GM18520 (cell line): ENCODE data around the gene ANKRD22.

Experiments
- ATAC-seq: cut with Tn5 transposase; IDR thresholded peaks from one replicate; pipeline ENCODE4 v1.9.1; 2021; ENCODE audit not compliant: unreplicated experiment

ANKRD22 gene

DNA sequence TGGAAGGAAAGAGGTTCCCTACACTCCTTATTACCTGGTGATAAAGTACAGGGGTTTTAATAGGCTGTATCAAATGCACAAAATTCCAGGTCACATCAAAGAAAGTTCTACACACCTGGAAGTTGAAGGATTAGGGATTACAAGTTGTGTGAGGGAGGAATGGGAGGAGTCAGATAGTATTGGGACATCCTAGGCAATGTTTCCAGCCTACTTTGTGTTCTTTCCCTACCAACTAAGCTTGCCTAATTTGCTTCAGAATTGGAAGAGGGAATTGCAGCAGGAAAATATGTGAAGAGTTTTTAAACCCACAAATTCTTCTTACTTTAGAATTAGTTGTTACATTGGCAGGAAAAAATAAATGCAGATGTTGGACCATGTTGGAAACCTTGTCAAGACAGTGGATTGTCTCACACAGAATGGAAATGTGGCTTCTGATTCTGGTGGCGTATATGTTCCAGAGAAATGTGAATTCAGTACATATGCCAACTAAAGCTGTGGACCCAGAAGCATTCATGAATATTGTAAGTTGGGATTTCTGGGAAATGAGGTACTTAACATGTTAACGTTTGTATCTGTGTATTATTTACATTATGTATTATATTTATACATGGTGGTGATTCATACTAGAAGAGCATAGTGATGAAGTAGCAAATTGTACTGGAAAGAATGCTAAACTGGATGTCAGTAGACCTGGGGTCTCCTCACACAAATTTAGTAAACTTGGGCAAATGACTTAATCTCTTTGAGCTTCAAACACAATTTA is 48.9 kb downstream of the ANKRD22 start, which contains the start of gene LIPM:
TSS of gene LIPM (plus strand) at position 208 of the 763 bp plus-strand sequence. CDS start at position 375, 167 bp downstream.
- no peak for ATAC-seq

DNA sequence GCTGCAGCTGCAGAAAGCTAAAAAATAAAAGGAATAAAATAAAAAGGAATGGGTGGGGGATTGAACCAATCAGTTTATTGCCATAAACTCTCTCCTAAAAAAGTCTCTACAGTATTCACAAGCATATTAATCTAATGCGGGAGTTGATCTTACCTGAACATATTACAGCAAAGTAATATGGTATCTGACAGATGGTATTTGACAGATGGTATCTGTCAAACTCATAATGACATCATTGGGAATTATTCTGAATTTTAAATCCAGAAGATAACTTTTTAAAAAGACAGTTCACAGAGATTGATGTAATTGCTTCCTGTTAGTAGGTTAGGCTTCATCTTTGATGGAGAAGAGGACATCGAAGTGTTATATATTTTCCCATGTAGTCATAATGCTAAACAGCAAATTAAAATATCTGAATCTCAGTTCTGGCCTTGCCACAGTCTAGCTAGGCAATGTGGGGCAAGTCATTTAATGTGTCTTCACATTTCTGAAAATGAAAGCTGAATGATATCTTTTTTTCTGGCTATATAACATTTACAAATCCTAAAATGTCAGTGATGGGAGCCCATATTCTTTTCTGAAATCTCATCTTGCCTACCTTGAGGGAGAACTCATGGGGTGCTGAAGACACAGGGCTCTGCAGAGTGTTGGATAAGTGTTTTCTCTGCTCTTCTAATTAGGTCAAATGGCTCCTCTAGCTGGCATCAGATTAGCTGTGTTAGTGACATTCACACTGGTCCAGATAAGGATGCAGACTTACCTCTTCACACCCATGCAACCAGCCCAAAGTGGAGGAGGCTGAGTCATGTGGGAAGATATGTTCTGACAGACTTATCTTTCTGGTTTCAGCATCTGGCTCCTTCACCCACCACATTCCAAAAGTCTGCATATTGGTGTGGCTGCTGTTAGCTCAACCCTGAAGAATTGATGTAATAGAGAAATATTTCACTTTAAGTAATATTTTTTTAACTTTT is 51.2 kb downstream of the ANKRD22 start:
- no peak for ATAC-seq

DNA sequence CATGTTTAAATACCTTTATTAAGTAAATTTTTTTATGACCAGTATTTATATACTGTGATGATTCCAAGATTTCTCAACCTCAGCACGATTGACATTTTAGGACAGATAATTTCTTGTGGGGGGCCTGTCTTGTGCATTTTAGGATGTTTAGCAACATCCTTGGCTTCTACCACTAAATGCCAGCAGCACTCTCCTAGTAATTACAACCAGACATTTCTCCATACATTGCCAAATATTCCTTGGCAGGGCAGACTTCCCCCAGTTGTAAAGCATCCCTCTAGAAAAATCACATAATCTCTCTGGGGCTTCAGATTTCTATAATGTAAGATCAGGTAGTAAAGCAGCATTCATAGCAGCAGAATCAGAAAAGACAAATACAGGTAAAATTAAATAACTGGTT is 56.9 kb downstream of the ANKRD22 start:
- no peak for ATAC-seq

DNA sequence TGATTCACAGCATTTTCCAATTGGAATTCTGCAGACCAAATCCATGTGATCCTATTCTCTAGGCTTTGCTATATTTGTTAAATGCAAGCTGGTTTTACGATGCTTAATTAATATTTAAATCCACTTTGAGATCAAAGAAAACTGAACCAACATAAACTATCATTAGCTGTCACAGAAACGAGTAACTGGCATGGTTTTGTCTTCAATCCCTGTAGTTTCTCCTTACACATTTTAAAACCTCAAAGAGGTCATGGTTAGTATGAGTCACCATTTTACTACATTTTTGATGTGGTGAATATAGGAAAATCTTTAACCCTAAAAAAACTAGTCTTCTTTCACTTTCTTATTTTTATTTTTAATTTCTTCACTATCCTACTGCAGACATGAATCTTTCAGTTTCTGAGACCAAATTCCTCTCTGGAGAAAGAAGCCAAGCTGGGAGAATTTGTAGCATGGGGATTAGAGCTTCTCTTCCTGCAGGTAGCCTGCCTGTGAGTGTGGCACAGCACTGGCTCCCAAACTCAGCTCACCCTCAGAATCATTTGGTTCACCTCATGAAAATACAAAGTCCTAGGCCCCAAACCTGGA is 57.8 kb downstream of the ANKRD22 start:
- ATAC-seq: no peak

DNA sequence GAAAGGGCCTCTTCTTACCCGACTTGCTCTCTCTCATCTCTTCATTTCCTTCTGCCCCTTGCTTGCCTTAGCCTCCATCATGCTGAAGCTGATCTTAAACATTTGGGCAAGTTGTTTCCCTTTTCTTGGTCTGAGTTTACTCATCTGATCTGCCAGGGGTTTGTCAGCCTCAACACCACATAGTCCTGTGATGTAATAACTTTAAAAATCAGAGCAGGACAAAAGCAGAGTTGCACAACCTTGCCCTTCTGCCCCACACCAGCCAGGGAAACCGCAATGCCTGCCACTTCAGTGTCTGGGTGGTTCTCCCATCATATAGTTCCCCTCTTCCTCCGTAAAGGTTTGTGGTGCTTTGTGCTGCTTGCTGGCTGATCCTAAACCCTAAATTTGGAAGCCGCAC is 59.0 kb downstream of the ANKRD22 start:
- no peak for ATAC-seq

DNA sequence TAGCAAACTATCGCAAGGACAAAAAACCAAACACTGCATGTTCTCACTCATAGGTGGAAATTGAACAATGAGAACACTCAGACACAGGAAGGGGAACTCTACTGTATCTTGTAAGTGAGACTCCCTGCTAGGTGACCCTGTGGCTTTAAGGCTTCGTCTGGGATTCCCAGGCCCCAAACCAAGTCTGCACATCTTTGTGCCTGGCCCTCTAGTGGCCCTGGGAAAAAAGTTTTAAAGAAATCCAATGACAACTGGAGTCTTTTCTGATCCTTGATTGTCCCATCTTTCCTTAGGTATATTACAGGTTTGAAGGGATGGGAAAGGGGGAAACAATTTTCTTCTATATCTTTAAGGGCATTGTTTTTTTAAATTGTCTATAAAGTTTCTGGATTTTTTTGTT is 59.7 kb downstream of the ANKRD22 start:
- no peak for ATAC-seq

DNA sequence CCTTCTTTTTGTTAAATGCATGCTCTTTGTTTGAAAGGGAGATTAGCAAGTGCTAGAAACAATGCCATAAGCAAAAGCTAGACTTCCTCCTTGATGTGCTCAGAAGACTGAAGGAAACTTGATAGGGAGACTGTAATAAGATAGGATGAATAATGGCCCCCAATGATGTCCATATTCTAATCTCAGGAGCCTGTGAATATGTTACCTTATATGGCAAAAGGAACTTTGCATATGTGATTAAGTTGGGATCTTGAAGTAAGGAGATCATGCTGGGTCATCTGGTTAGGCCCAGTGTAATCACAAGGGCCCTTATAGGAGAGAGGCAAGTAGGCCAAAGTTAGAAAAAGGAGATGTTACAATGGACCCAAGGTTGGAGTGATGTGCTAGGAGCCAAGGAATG is 62.7 kb downstream of the ANKRD22 start:
- no peak for ATAC-seq

DNA sequence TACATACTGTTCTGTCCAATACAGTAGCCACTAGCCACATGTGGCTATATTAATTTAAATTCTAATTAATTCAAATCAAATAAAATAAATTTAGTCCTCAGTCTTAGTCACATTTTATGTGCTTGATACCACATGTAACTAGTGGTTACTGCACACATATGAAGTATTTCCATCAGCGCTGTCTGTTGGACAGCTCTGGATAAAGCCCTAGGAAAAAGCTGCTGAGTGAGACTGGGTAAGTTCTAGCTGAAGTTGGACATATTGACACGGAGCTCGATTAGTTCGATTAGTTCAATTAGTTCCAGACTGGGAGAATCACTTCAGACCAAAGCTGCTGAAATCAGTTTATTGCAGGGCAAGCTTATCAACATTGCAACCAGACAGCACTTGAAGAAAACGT is 64.2 kb downstream of the ANKRD22 start:
- ATAC-seq: no peak

DNA sequence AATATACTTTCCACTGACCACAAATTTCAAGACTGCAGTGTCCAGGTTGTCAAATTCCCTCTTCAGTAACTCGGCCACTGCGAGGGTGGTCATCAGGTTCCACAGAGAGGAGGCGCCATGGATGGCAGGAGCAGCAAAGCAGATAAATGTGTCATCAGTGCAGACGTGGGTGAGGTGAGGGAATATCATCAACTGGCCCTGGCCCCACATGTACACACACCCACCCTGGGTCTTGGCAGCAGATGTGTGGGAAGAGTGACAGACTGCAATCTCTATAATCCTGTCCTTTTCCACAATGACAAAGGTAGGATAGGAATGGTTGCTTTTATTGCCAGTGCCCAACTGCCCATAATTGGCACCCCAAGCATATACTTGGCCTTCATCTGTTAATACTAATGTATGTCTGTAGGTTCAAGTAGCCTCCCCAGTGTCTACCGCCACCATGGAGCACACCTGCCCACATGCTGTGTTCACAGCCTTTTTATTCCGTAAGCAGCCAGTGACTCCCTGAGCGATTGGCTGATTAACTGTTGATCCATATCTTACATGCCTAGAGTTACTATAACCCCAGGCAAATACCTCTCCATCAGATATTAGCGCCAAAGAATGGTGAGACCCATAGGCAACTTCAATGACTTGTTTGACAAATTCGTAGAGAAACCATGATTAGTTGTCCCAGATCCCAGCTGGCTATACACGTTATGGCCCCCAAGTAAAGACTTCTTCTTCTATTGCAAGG is 65.4 kb downstream of the ANKRD22 start:
- no peak for ATAC-seq

DNA sequence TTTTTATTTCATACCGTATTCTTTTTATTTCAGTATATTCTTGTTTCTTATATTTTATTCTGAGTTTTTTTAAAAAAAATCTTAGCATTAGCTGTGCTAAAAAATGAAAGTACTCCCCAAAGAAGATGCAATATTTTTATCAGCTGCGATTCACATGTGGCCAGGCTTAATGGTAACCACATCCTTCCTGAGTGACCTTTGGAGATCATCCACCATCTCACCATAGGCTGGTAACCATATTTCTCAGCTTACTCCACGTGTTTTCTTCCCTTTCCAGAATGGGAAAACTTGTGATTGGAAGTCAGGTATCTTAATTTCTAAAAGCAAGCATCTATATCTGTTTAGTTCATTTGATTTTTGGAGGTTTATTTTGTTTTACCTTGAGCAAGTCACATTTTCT is 67.9 kb downstream of the ANKRD22 start:
- ATAC-seq: no peak

DNA sequence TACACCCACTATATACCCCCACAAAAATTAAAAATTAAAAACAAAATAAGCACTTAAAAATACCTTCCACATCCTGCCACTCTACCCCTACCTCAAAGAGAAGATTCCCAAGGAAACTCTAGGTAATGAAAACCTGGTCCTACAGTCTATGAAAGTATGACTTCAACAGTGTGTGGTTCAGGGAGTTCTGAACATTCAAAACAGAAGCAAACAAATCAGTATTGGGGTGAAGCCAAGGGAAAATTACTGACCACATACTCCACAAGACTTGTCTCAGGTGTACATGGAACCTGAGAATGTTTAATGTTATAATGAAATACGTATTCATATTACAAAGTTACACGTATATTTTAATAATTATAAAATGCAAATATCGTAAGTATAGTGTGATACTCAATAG is 69.4 kb downstream of the ANKRD22 start:
- no peak for ATAC-seq

DNA sequence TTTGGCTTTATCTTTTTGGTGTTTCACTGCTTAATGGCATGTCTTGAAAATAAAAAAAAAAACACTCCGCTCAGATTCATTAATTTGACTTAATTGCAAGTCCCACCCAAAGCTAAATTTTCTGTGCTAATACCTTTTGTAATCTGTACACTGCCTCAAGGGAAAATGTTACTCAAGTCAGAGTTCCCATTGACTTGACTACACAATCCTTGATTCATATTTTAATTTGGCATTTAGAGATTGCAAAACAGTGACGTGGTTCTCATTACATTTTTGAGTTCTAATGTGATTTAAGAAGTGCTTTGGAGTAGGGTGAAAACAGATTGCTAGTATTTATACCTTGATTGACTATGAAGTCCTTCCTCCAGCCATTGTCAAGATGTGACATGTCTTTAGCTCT is 70.4 kb downstream of the ANKRD22 start:
- ATAC-seq: no peak
